ENCODE measurements around the gene TNS1.

Gene TNS1

DNA sequence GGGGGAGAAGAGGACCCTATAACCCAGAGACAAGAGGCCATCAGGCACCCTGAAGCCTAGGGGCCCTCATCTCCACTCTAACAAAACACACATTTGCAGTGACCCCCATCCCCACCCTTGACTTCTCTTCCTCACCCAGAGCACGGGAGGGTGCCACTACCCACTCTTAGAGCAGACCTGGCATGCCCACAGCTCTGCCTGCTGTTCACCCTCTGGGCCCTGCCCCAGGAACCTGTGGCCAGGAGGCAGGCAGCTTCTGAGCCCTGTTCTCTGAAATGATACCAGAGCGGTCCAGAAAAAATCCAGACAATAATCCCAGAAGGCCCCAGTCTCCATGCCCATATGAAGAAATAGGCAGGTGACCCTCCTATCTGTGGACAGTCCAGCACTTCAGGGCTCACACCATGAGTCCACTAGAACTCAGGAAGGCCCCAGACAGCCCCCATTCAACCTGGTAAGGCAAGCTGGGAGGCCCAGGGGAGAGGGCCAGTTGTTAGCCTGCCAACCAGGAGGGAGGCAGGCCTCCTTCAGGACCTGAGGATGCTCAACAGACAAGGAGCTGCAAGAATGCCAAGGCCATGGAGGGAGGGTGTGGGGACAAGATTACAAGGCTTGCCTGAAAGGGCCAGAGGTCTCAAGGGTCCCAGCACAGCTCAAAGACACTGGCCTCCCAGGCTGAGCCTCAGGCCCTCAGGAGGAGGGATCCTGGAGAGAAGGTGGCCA is 75.0 kb downstream of the TNS1 start:
- DNase-seq = no peak

DNA sequence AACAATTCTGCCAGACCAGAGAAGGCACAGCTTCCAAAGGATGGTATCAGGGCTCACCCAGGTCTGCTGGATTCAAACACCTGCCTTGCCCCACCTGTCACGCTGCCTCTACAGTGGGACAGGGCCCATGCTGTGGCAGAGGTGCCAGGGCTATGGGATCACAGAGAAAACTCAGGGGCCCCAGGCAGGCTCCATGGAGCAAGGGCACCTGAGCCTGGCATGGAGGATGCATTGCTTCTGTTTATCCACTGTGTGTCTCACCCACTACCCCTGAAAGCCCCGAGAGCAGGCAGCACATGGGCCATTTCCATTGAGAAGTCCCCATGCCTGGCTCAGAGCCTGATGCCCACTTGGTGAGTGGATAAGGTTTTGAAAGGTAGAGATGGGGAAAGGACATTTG is 76.0 kb downstream of the TNS1 start:
- DNase-seq = no peak

DNA sequence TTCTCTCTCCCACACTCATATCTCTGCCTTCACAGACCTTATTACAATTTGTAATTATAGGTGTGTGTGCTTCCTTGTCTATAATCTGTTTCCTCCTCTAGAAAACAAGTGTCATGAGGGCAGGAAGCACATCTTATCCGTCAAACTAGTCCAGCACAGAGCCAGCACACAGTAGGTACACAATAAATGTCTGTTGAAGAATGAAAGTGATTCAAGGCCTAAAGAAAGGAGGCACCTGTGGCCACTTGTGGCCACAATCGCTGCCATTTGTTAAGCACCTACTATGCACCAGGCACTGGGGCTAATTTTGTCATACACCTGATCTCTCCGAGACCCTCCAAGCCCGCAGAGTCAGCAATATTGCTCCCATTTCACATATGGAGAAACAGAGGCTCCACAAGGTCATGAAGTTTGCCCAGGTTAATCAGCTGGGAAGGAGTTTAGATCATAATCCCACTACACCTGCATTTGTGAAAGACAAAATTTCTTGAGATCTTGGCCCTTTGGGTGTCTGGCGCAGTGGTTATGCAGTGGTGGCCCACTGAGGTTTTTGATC is 78.4 kb downstream of the TNS1 start:
- no peak for DNase-seq

DNA sequence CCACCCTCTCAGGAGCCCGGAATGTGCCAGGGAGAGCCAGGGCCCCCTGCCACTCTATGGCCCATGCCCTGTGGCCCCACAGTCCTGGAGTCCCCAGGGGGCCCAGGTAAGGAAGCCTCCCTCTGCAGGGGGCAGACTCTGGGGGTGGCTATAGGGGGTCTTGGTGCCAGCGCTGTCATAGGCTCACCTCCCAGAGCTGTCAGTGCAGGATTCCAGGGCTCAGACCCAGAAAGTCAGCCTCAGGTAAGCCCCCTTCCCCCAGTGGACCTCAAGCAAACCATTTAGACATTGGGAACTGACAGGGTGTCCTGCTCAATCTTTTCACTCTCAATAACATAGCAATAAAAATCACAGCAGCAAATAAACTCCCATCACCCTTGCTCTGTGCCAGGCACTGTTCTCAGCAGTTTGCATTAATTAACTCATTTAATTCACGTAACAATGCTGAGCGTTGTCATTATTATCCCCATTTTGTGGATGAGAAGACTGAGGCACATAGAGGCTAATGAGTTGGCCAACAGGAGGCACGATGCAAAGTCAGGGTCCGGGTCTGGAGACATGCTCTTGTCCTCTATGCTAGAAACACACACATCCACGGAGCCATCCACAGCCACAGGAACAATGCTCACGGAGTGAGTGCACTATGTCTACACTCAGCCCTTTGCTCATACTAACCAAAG is 79.6 kb downstream of the TNS1 start:
- DNase-seq = no peak

DNA sequence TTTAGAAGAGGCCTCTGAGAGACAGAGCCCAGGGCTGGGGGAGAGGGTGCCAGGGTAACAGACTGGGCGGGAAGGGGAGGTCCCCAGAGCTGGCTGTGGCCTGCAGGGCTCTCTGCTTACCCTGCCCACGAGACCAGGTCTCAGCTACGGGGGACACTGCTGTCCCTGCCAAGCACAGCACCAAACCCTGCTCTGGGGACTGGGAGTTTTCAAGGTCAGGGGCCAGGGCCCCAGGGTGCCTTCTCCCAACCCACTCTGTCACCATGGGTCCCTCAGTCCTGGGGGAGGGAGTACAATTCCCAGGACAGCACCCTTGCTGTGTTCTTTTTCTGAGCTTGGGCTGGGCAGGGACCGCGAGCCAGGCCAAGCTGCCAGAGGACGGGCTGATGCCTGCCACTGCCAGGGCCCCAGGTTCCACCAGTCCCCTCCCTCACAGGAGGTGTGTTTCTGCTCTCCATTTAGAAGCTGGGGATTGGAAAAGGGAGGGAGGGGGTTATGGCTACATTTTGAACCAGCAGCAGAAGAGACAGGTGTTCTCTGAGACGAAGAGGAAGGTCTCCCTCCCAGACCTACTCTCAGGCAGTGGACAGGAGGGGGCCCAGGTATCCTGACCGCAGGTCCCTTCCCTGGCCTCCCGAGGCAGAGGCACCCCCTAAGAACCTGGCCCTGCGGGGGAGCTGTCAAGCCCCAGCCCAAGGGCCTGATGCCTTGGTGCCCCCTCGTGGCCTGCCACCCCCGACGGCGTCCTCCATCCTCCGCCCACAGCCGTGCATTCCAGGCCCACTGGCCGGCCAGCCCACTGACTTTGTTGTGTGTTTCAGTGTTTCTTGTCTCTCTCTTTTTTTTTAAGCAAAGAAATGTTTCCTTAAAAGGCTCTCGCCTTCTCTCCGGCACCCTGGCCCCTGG is 80.4 kb downstream of the TNS1 start:
- DNase-seq = no peak

DNA sequence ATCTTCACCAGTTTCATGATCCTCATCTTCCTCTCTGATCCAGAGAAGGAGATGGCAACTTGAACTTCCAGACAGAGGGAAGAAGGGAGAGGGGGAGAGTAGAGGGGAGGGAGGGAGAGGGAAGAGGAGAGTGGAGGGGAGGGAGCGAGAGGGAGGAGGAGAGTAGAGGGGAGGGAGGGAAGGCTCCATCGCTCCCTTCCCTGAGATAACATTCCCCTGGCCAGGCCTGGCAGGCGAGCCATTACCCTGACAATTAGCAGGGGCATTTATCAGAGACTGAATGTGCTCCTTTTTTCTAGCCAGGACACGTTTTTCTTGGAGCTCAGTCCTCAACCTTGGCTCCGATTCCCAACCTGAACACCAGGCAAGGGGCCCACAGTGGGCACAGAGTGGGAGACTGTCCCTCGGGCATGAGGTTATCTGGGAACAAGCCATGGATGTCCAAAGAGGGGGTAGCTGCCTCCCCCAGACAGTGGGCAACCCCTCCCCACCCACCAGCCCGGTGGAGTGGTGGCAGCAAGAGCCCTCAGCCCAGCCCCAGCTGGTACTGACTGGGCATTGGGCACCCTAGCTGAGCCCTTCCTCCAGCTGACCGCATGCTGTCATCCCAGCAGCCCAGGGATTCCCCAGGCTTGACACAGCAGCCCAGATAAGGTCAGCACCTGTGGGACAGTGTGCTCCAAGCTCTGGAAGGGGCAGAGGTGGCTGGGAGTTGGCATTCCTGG is 81.8 kb downstream of the TNS1 start:
- no peak for DNase-seq

DNA sequence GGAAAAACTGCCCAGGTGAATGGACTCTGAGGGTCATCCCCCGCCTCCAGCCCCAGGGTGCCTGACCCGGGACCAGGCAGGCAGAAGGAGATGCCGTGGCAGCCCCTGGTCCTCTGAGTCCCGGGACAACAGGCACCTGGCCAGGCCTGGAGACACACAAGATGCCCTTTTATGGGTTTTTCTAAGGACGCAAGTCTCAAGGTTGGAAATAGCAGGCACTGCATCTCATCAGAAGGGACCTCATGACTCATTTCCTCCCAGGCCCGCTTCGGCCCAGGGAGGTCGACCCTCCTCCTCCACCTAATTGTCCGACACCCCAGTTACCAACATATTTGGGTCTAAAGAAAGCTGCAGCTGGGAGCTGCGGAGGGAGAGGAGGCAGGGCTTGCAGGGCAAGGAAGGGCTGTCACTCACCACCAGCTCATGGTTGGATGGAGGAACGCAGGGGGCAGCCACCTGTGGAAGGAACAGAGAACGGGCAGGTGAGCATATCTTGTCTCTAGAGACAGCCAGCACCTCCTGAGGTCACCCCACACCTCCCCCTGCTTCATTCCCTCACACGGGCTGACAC is 82.9 kb downstream of the TNS1 start:
- no peak for DNase-seq

DNA sequence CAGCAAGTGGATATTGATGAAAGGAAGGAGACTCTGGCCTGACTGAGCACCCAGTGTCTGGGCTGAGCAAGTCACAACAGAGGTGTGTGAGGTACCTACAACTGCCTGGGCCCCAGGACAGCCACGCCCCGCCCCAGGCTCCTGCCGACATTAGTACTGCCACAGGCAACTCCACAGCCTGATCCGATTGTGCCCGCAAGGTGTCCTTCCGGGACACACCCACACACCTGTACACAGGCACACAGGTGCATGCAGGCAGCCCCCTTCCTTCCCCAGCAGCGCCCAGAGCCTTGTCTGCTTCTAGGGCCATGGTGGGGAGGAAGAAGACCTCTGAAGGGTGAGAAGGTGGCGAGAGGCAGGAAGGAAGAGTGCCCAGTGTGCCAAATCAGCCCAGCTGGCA is 83.6 kb downstream of the TNS1 start:
- DNase-seq = no peak

DNA sequence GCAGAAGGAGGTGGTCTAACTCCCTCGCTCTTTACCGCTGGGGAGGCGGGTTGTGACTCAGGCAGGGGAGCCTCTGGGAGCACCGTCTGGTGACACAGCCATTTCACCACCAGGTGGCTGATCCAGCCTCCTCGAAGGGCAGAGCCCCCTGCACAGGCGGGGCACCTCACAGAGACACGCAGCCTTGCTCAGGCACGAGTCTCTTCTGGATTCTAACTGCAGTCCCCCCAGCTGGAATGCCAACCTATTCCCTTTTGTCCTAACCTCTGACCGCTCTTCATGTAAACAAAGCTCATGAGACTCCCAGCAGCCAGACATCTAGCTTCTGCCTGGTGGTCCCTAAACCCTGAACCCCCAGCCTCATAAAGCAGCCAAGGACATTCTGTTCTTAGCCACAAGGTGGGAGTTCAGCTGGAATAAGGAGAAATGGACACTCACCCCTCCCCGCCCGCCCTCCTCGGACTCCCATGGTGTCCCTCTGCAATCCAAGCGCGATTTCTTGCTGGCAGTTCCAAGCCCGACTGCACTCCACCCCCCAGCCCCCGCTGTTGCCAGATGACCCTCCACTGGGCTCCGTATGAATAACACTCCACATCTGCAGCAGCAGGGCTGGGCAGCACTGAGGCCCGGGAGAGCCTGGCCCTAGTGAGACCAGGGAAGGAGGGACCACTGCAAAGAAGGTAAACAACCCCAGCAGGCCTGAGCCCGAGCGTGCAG is 84.3 kb downstream of the TNS1 start:
- DNase-seq = no peak

DNA sequence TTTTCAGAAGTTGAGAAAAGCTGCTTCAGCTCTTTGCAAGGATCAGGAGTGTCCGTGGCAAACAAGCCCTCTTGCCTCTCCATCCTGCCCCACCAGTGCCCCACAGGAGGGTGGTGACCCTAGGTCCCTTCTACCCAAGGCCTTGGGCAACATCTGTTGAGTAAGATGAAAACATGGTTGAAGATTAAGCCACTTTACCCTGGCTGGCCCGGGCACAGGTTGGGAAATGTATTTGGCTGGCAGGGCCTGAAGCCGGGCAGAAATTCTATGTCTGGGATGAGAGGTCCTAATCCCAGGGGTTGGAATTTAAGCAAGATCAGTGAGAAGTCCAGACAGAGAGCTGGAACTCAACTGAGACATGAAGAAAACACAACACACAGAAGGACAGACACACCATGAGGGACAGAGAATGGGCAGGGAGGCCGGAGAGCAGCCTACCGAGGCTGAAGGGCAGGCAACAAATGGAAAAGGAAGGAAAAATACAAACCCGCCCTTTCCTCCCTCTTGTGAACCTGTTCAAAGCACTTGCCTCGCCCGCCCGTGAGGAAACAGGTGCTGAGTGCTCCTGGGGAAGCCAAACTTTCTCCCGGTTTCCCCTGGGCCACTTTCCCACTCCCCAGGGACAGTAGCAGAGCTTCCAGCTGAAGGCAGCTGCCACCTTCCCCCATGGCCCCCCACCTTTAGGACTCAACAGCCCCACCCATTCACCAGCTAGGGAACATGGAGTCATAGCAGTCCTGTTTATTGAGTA is 86.1 kb downstream of the TNS1 start:
- DNase-seq = no peak

DNA sequence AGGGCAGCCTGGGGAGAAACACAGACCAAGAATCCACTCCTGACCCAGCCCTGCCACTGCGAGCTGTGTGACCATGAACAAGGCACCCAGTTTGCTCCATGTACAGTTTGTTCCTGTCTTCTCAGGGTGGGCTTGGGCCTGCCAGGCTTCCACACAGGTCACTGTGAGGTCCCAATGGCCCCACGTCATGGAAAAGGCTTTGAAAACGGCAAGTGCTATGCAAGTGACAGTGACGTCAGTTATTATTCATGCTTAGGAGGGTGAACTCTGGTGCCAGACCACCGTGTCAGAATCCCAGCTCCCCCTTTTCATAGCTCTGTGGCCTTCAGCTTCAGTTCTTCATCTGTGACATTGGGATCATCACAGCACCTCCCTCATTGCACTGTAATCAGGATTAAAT is 87.1 kb downstream of the TNS1 start:
- DNase-seq = no peak

DNA sequence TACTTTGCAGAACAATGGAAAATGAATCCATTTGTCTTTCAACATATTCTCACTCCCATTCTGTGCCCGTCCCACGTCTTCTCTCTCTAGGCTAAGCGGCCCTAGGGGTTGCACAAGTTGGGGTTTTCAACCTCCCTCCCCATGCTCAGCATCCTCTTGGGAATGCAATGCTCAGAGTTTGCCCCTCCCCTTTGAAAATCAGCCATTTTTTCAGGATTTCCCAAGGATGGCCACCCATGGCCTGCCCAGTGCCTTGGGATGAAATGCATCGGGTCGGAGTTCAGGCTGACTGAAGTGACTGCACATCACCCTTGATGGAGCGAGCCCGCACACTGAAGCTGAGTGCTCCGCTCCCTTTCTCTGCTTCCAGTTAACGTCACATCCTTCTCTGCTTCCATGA is 87.9 kb downstream of the TNS1 start:
- no peak for DNase-seq

DNA sequence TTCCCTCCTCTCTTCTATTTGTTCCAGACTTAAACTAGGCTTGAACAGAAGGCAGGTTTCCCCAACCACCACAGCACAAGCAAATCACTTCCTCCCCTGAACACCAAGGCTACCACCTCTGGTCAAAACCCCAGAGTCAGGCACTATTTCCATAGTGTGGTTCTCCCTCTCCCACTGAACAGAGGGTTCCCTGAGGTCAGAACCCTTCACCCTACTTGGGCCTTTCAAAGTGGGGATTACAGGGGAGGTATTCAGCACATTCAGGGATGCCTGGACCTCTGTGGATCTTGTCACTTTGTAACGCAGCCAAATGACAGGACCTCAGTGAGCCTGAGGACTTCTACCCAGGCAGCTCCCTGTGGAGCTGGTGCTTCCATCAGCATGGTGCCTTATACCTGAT is 88.7 kb downstream of the TNS1 start:
- DNase-seq = no peak

DNA sequence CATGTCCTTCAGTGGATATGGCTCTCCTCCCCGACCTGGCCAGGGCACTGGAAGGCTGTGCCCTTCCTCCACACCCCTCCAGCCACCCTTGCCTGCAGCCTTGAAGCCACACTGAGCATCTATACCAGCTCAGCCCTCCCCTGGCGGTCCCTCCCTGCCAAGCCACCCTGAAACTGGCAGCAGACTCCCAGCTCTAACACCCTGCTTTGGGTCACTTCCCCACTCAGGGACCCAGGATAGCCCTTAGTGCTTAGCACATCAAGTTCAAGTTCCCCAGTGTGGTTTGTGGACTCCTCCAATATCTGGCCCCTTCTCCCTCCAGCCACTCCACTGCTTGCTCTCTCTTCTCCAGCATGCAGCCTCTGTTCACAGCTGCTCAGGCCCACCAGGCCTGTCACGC is 89.4 kb downstream of the TNS1 start:
- DNase-seq = no peak

DNA sequence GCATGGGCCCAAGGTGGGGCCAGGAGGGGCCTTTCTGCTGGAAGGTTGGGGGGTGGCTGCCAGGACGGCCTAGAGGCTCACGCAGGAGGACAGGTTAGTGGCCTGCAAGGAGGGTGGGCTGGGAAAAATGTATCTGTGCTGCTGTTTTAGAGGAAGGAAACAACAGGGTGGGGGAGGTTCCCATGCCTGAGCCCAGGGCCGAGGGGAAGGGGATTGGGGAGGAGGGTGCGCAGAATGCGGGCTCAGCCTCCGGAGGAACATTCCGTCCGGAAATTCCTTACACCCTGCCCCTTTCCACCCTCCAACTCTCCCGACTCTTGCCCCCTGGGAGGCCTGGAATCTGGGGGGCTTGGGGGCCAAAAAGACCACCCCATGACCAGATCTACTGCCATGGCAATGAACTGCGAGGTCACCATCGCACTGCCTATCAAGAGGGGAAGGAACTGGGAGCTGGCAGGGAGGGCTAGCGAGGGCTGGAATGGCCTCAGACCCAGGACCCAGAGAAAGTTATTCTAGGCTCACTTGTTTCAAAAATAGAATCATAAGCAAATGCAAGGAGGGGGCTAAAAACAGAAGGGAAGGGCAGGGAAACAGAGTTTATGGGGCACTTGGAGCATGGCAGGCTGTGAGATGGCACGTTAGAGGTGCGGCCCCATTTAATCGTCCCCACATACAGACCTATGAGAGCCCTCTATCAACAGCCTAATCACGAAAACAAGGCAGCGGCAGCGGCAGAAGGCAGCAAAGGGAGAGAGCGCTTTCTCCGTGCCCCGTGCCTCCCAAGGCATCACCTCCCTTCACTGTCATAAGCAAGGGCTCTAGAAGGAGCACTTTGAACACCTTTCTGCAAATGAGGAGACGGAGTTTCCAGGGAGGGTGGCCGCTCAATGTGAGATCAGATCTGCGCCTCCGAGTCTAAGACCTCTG is 90.4 kb downstream of the TNS1 start:
- no peak for DNase-seq

DNA sequence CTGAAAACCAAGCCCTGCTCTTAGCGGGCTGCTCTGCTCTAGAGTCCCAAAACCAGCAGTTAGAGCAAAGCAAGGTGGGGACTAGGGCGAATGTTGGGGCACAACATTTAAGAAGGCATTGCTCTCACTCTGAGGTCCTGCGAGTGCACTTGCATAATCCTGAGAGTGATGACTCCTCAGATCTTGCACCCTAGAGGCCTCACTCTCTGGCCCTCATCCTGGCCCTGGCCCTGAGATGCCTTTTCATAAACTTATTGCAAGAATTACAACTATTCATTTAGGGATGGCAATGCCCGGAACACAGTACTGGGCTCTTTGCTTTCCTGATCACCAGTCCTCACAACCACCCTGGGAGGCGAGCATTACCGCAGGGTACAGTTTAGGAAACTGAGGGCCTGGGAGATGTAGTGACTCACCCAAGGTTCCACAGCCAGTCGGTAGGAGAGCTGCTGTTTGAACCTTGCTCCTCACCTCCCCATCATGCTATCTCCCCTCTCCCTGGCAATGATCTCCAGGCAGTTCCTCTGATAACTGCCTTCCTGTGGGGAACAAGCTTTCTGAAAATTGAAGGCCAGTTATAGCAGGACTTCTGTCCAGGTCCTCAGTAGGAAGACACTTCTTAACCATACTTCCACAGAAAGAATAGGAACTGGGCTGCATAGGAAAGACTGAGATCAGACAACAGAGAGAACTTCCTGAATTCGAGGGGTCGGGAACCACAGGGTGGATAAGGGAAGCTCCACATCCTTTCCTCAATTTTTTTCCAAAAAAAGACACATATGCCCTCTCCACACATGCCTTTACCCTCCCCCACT is 91.3 kb downstream of the TNS1 start:
- no peak for DNase-seq

DNA sequence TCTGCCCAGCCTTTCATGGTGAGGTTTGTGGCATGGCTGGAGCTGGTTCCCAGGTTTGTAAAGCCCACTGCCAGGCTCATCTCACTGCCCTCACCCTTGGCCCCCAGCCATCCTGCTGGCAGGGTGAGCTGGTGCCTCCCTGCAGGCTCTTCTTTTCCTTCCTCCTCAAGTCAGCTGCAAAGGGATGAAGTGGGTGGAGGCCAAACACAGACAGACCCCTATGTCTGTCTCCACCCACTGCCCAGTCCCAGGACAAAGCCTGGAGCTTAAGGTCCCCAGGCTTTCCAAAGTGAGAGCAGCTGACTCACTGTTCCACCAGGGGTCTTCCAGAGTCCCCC is 92.0 kb downstream of the TNS1 start:
- DNase-seq = no peak

DNA sequence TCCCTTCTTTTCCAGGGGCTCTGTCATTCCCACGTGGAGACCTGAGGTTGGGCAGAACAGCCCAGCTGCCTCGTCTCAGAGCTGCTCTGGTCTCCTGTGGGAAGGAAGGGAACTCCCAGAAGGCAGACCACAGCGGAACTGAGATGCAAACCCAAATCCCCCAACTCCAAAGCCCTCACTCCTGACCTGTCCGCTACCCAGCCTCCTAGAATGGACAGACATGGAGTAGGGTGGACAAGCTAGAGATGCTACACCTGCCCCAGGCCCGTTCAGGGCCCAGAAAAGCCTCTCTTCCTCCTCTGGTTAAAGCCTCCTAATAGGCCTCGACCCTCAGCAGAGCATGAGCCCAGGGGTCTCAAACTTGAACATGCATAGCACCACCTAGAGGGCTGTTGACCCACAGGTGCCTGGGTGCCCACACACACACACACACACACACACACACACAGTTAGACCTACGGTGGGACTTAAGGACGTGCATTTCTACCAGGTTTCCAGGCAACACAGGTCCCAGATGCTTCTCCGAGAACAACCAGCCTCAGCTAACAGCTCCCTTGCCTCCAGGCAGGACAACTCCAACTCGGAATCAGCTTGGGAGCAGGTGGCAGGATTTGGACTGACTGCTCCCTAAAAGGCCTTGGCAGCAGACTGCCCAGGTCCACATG is 93.5 kb downstream of the TNS1 start:
- no peak for DNase-seq

DNA sequence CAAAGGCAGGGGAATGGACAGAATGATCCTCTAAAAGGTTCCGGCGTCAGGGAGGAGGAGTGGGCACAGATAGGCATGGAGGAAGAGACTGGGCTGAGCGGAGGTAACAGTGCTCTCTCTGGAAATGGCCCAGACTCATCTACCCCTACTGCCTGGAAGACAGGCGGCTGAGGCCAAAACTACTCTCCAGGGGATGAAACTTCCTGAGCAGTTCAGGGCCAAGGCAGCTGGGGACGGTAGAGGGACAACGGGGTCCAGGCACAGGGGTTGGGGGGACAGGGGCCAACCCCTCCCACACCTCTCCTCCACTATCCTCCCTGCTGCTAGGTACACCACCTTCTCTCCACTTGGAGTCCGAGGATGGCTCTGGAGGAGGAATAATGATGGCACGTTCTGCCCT is 94.3 kb downstream of the TNS1 start:
- no peak for DNase-seq

Measured in NCI-H2081 (cell line).